Keratinocyte (primary cell): ENCODE results near the gene TMEM270. TPM values are rescaled to one million over a fixed set of nuclear protein-coding genes. Genes with fewer than 3 reads are reported as not detected.

Experiments
- DNase-seq: peaks from one replicate; pipeline ENCODE4 v3.0.0-alpha.2; 2011; ENCODE audit warnings: low read depth, missing footprints, low spot score
- FAIRE-seq: peaks from 2 replicates; lab custom pipeline; 2011; peaks lifted over from hg19 to GRCh38; lab: Jason Lieb, UNC
- H2AFZ ChIP-seq: 2 replicates; pipeline ENCODE4 v1.6.0; 2012; ENCODE audit warnings: low read length, control low read depth, inconsistent platforms; ENCODE audit not compliant: control insufficient read depth
- H3K27ac ChIP-seq: 2 replicates; pipeline ENCODE4 v1.5.1; 2011; ENCODE audit warnings: low read length; ENCODE audit not compliant: control insufficient read depth, insufficient read depth
- H3K27me3 ChIP-seq: 3 replicates; pipeline ENCODE4 v1.6.0; 2011; ENCODE audit warnings: low read length; ENCODE audit not compliant: control insufficient read depth, insufficient read depth; ENCODE audit errors: extremely low read depth
- H3K36me3 ChIP-seq, 2 experiments: 2 replicates in 1 of 2; 3 replicates in 1 of 2; pipeline ENCODE4 v1.5.1; 2011; ENCODE audit warnings: low read length in 2 of 2, mild to moderate bottlenecking in 1 of 2; ENCODE audit not compliant: control insufficient read depth in 2 of 2, insufficient read depth in 2 of 2; ENCODE audit errors: extremely low read depth in 1 of 2
- H3K4me1 ChIP-seq: 3 replicates; pipeline ENCODE4 v1.5.1; 2011; ENCODE audit warnings: low read length; ENCODE audit not compliant: control insufficient read depth, insufficient read depth; ENCODE audit errors: extremely low read depth
- H3K4me2 ChIP-seq: 3 replicates; pipeline ENCODE4 v1.6.0; 2011; ENCODE audit warnings: low read depth, low read length; ENCODE audit not compliant: control insufficient read depth, insufficient read depth; ENCODE audit errors: extremely low read depth
- H3K4me3 ChIP-seq, 3 experiments: fragments of 200-600 bp in 1 of 3; sonication (generic) in 1 of 3; 2 replicates in 2 of 3; 3 replicates in 1 of 3; pipeline ENCODE4 v1.5.1; 2011 to 2016; ENCODE audit warnings: low read length in 3 of 3, mild to moderate bottlenecking in 3 of 3, control low read depth in 2 of 3, inconsistent platforms in 1 of 3, low read depth in 1 of 3, mixed read lengths in 1 of 3, mixed run types in 1 of 3, moderate library complexity in 1 of 3; ENCODE audit not compliant: control insufficient read depth in 2 of 3, insufficient read depth in 2 of 3; ENCODE audit errors: extremely low read depth in 1 of 3
- H3K79me2 ChIP-seq: 2 replicates; pipeline ENCODE4 v1.6.0; 2012; ENCODE audit warnings: low read length; ENCODE audit not compliant: control insufficient read depth, insufficient read depth
- H3K9ac ChIP-seq: 3 replicates; pipeline ENCODE4 v1.6.0; 2011; ENCODE audit warnings: low read length; ENCODE audit not compliant: control insufficient read depth, insufficient read depth; ENCODE audit errors: extremely low read depth
- H3K9me1 ChIP-seq: 3 replicates; pipeline ENCODE4 v1.6.0; 2011; ENCODE audit warnings: low read length; ENCODE audit not compliant: control insufficient read depth, insufficient read depth; ENCODE audit errors: extremely low read depth
- H3K9me3 ChIP-seq: 2 replicates; pipeline ENCODE4 v1.5.1; 2012; ENCODE audit warnings: low read depth, low read length; ENCODE audit not compliant: control insufficient read depth
- H4K20me1 ChIP-seq: 3 replicates; pipeline ENCODE4 v1.6.0; 2011; ENCODE audit warnings: low read length; ENCODE audit not compliant: control insufficient read depth, insufficient read depth; ENCODE audit errors: extremely low read depth
- EZH2 ChIP-seq: IDR thresholded peaks from one replicate; pipeline ENCODE4 v1.6.1; 2012; ENCODE audit warnings: inconsistent platforms, mild to moderate bottlenecking, low read length, moderate library complexity
- dilution Hi-C: fragments of 300-500 bp; cut with MboI; formaldehyde crosslinking; loops from one replicate; pipeline ENCODE4 v1.7.0; 2020; ENCODE audit warnings: low sequenced_read_pairs; ENCODE audit not compliant: extremely low pct_ligation_motif_present
- polyA plus RNA-seq, 5 experiments: library from polyadenylated mRNA; depleted of rRNA in 3 of 5; stranded (reverse) in 3 of 5; stranded (forward) in 1 of 5; unstranded in 1 of 5; fragments of >200 nt; gene quantifications; 1 replicate in 1 of 5; 2 replicates in 3 of 5; 3 replicates in 1 of 5; pipeline versions ENCODE4 v1.2.1 to v1.2.3, GENCODE V29; 2011 to 2012; ENCODE audit warnings: missing spikeins in 2 of 5, low read depth in 1 of 5, low replicate concordance in 1 of 5
- TF ChIP-seq, protein P1 (sequence below), 3 experiments: IDR thresholded peaks in 1 of 3; conservative IDR thresholded peaks in 1 of 3; optimal IDR thresholded peaks in 1 of 3; 2 replicates in 2 of 3; 3 replicates in 1 of 3; pipeline versions ENCODE3 to v1.5.1; 2011; ENCODE audit warnings: low read length in 3 of 3, mild to moderate bottlenecking in 3 of 3, moderate library complexity in 2 of 3, control low read depth in 1 of 3, inconsistent platforms in 1 of 3; ENCODE audit not compliant: insufficient read depth in 2 of 3; ENCODE audit errors: extremely low read depth in 1 of 3

TMEM270 gene
- polyA plus RNA-seq, 1 donor (not counting 4 experiments of a cell fraction or from before 2014, with no cell fraction given), result not detected

DNA sequence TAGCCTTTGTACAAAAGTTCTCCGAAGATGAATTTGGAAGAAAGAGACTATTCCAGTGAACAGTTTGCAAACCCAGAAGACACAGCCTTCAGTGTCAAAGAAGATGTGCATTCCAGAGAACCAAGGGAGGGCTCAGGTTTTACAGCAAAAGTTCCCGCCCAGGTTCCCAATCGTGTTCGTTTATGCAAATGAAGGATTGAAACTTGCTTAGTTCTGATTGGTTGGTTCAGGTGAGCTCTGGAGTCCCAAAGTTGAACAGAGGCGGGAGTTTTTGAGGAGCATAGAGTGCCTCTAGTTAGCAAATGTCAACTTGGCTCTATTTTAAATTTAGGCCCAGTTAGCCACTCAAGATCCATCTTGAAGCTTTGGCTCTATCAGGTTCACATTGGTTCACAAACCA, 51.3 kb downstream of the TMEM270 start:
- H3K27ac ChIP-seq, result no peak overlapping the region
- H3K9ac ChIP-seq, result no peak overlapping the region
- no peaks in the 10 kb centered on the region for H4K20me1 ChIP-seq
- DNase-seq (no peak), FAIRE-seq (no peak)
- H3K9me1 ChIP-seq, result no peaks in the 10 kb centered on the region
- H3K4me3 ChIP-seq, result no peak overlapping the region
- H3K27me3 ChIP-seq, result peaks cover 18% of the 10 kb centered on the region
- H3K9me3 ChIP-seq, result no peaks in the 10 kb centered on the region
- TF ChIP-seq, protein P1, sequence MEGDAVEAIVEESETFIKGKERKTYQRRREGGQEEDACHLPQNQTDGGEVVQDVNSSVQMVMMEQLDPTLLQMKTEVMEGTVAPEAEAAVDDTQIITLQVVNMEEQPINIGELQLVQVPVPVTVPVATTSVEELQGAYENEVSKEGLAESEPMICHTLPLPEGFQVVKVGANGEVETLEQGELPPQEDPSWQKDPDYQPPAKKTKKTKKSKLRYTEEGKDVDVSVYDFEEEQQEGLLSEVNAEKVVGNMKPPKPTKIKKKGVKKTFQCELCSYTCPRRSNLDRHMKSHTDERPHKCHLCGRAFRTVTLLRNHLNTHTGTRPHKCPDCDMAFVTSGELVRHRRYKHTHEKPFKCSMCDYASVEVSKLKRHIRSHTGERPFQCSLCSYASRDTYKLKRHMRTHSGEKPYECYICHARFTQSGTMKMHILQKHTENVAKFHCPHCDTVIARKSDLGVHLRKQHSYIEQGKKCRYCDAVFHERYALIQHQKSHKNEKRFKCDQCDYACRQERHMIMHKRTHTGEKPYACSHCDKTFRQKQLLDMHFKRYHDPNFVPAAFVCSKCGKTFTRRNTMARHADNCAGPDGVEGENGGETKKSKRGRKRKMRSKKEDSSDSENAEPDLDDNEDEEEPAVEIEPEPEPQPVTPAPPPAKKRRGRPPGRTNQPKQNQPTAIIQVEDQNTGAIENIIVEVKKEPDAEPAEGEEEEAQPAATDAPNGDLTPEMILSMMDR (optimal IDR thresholded peaks at IDR 0.05 in 1 of 3, IDR thresholded peaks at IDR 0.05 in 1 of 3, conservative IDR thresholded peaks at IDR 0.05 in 1 of 3; ENCODE audit: extremely low read depth in 1 of 3, insufficient read depth in 2 of 3, low read length in 3 of 3), result no peak
- no peak for TF ChIP-seq EZH2
- H2AFZ ChIP-seq, result no peak overlapping the region
- no peaks in the 10 kb centered on the region for H3K4me1 ChIP-seq
- H3K36me3 ChIP-seq, result no peaks in the 10 kb centered on the region
- dilution Hi-C loops, result no loop called here
- H3K79me2 ChIP-seq, result no peaks in the 10 kb centered on the region
- H3K4me2 ChIP-seq, result no peak overlapping the region

Other genes starting within 250 kb of the TMEM270 start
- gene MLXIPL, start 236.6 kb upstream of the TMEM270 start, polyA plus RNA-seq, result 0.05 to 0.14 TPM (median 0.05 TPM) in 3 replicates
- 0.65 to 1.5 TPM (median 0.81 TPM) in 3 replicates for gene VPS37D, start 193.3 kb upstream of the TMEM270 start, polyA plus RNA-seq
- gene DNAJC30, start 177.7 kb upstream of the TMEM270 start, polyA plus RNA-seq, result 4.9 to 5.7 TPM (median 5.0 TPM) in 3 replicates
- 47.1 to 87.5 TPM (median 72.0 TPM) in 3 replicates for gene BUD23, start 177.6 kb upstream of the TMEM270 start, polyA plus RNA-seq
- 19.4 to 37.9 TPM (median 22.4 TPM) in 3 replicates for gene STX1A, start 141.5 kb upstream of the TMEM270 start, polyA plus RNA-seq
- 11.3 to 15.2 TPM (median 11.5 TPM) in 3 replicates for gene ABHD11, start 122.4 kb upstream of the TMEM270 start, polyA plus RNA-seq
- not detected in 3 replicates for gene CLDN3, start 90.9 kb upstream of the TMEM270 start, polyA plus RNA-seq
- 7.2 to 14.8 TPM (median 13.7 TPM) in 3 replicates for gene CLDN4, start 30.2 kb upstream of the TMEM270 start, polyA plus RNA-seq
- gene METTL27, start 18.6 kb upstream of the TMEM270 start, polyA plus RNA-seq, result 0.90 to 1.4 TPM (median 0.97 TPM) in 3 replicates
- gene ELN, start 167.0 kb downstream of the TMEM270 start, polyA plus RNA-seq, result not detected in 3 replicates
- gene LIMK1, start 222.6 kb downstream of the TMEM270 start, polyA plus RNA-seq, result 13.3 to 23.2 TPM (median 22.3 TPM) in 3 replicates